ENCODE results near the gene OR2S2.

GRCh38 chr9:35937227-35937626, 20.7 kb downstream of the OR2S2 start:
- no peak for TF ChIP-seq EZH2phosphoT487 (IDR thresholded peaks at IDR 0.05; ENCODE audit: borderline replicate concordance)
- TF ChIP-seq, protein P1, sequence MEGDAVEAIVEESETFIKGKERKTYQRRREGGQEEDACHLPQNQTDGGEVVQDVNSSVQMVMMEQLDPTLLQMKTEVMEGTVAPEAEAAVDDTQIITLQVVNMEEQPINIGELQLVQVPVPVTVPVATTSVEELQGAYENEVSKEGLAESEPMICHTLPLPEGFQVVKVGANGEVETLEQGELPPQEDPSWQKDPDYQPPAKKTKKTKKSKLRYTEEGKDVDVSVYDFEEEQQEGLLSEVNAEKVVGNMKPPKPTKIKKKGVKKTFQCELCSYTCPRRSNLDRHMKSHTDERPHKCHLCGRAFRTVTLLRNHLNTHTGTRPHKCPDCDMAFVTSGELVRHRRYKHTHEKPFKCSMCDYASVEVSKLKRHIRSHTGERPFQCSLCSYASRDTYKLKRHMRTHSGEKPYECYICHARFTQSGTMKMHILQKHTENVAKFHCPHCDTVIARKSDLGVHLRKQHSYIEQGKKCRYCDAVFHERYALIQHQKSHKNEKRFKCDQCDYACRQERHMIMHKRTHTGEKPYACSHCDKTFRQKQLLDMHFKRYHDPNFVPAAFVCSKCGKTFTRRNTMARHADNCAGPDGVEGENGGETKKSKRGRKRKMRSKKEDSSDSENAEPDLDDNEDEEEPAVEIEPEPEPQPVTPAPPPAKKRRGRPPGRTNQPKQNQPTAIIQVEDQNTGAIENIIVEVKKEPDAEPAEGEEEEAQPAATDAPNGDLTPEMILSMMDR (conservative IDR thresholded peaks at IDR 0.05; ENCODE audit: low read length): no peak
